Loucy (cell line): ENCODE data around the gene USP22.

Experiments used
- H2AFZ ChIP-seq: fragments of 200-600 bp; sonication (generic); 2 replicates; pipeline ENCODE4 v1.6.0; 2016; ENCODE audit warnings: antibody characterized with exemption, mild to moderate bottlenecking, low read length, moderate library complexity
- H3F3A ChIP-seq: fragments of 200-600 bp; 2 replicates; pipeline ENCODE4 v1.6.0; 2016; ENCODE audit warnings: antibody characterized with exemption, low read depth, mild to moderate bottlenecking
- H3K27me3 ChIP-seq: fragments of 200-600 bp; sonication (generic); 2 replicates; pipeline ENCODE4 v1.6.1; 2014; ENCODE audit warnings: low read length, mild to moderate bottlenecking; ENCODE audit not compliant: insufficient read depth, poor library complexity, severe bottlenecking
- H3K36me3 ChIP-seq: fragments of 200-600 bp; sonication (generic); 2 replicates; pipeline ENCODE4 v1.6.1; 2016; ENCODE audit warnings: low read length; ENCODE audit not compliant: insufficient read depth
- H3K4me1 ChIP-seq: fragments of 200-600 bp; sonication (generic); 2 replicates; pipeline ENCODE4 v1.5.1; 2014; ENCODE audit warnings: low read length, mild to moderate bottlenecking; ENCODE audit not compliant: insufficient read depth, poor library complexity, severe bottlenecking
- H3K4me2 ChIP-seq: fragments of 200-600 bp; sonication (generic); 2 replicates; pipeline ENCODE4 v1.6.0; 2014; ENCODE audit warnings: antibody characterized with exemption, low read length, low read depth, mild to moderate bottlenecking; ENCODE audit not compliant: poor library complexity, severe bottlenecking
- H3K4me3 ChIP-seq: fragments of 200-600 bp; sonication (generic); 2 replicates; pipeline ENCODE4 v1.5.1; 2014; ENCODE audit warnings: low read length, mild to moderate bottlenecking, mixed read lengths; ENCODE audit not compliant: poor library complexity, severe bottlenecking
- H3K79me2 ChIP-seq: fragments of 200-600 bp; sonication (generic); 2 replicates; pipeline ENCODE4 v1.6.1; 2014; ENCODE audit warnings: low read length; ENCODE audit not compliant: insufficient read depth
- H3K9ac ChIP-seq: fragments of 200-600 bp; sonication (generic); 2 replicates; pipeline ENCODE4 v1.6.0; 2014; ENCODE audit warnings: mild to moderate bottlenecking, low read depth, low read length, moderate library complexity; ENCODE audit not compliant: poor library complexity, severe bottlenecking
- H3K9me2 ChIP-seq: fragments of 200-600 bp; sonication (generic); replicated peaks from 2 replicates; pipeline ENCODE4 v1.6.1; 2016; ENCODE audit warnings: low read depth, low read length, mixed read lengths
- H3K9me3 ChIP-seq: fragments of 200-600 bp; sonication (generic); 2 replicates; pipeline ENCODE4 v1.6.1; 2014; ENCODE audit warnings: mild to moderate bottlenecking, antibody characterized with exemption, low read length, low read depth; ENCODE audit not compliant: insufficient read depth
- H4K20me1 ChIP-seq: fragments of 200-600 bp; sonication (generic); 2 replicates; pipeline ENCODE4 v1.6.0; 2014; ENCODE audit warnings: antibody characterized with exemption, low read length, mild to moderate bottlenecking; ENCODE audit not compliant: insufficient read depth, poor library complexity, severe bottlenecking
- CTCF ChIP-seq: fragments of 200-600 bp; sonication (generic); conservative IDR thresholded peaks from 2 replicates; pipeline ENCODE4 v1.5.1; 2014; ENCODE audit warnings: mild to moderate bottlenecking, antibody characterized with exemption, low read length
- EZH2phosphoT487 ChIP-seq: fragments of 200-600 bp; IDR thresholded peaks from 2 replicates; pipeline ENCODE4 v1.6.1; 2018; ENCODE audit warnings: antibody characterized with exemption, mild to moderate bottlenecking, moderate library complexity, borderline replicate concordance

The USP22 gene

GRCh38 chr17:21066394-21066793, 23.6 kb upstream of the USP22 start:
- Histone ChIP-seq H3K4me1 (peaks cover 8% of the 10 kb centered on the region), H2AFZ (no peak overlapping the region), H3K4me2 (no peak overlapping the region), H3K36me3 (no peaks in the 10 kb centered on the region), H3F3A (no peaks in the 10 kb centered on the region), H3K4me3 (no peak overlapping the region), H3K9me3 (no peaks in the 10 kb centered on the region), H3K27me3 (no peaks in the 10 kb centered on the region), H3K9me2 (no peaks in the 10 kb centered on the region), H4K20me1 (no peaks in the 10 kb centered on the region), H3K9ac (no peak overlapping the region), H3K79me2 (no peaks in the 10 kb centered on the region)
- TF ChIP-seq CTCF (no peak), EZH2phosphoT487 (no peak)

GRCh38 chr17:21061971-21062526, 19.2 kb upstream of the USP22 start:
- TF ChIP-seq CTCF (no peak), EZH2phosphoT487 (no peak)
- Histone ChIP-seq H3K9me2 (no peaks in the 10 kb centered on the region), H3K4me1 (no peaks in the 10 kb centered on the region), H3K36me3 (no peaks in the 10 kb centered on the region), H3K4me2 (no peak overlapping the region), H3K79me2 (no peaks in the 10 kb centered on the region), H3F3A (no peaks in the 10 kb centered on the region), H3K27me3 (no peaks in the 10 kb centered on the region), H2AFZ (no peak overlapping the region), H3K9ac (no peak overlapping the region), H4K20me1 (no peaks in the 10 kb centered on the region), H3K4me3 (no peak overlapping the region), H3K9me3 (no peaks in the 10 kb centered on the region)

GRCh38 chr17:21061158-21061835, 18.5 kb upstream of the USP22 start:
- no peaks in the 10 kb centered on the region for H3K4me1 ChIP-seq
- no peaks in the 10 kb centered on the region for H3K27me3 ChIP-seq
- no peak for TF ChIP-seq CTCF
- TF ChIP-seq EZH2phosphoT487, result no peak
- no peak overlapping the region for H3K4me2 ChIP-seq
- no peak overlapping the region for H3K9ac ChIP-seq
- no peaks in the 10 kb centered on the region for H3K79me2 ChIP-seq
- no peaks in the 10 kb centered on the region for H3K9me2 ChIP-seq
- no peaks in the 10 kb centered on the region for H3K36me3 ChIP-seq
- H3K9me3 ChIP-seq, result no peaks in the 10 kb centered on the region
- no peak overlapping the region for H2AFZ ChIP-seq
- H3F3A ChIP-seq, result no peaks in the 10 kb centered on the region
- no peaks in the 10 kb centered on the region for H4K20me1 ChIP-seq
- H3K4me3 ChIP-seq, result no peak overlapping the region
